ENCODE data around the gene ERI2. TPM values are rescaled to one million over a fixed set of nuclear protein-coding genes. Genes with fewer than 3 reads are reported as not detected.

The ERI2 gene
- total and polyA plus RNA-seq, 2 of the 13 experiments (the other 11 are each of a cell fraction or from before 2014, with no cell fraction given): 17.4 to 41.3 TPM

GRCh38 chr16:20774703-20775362 lies 31.4 kb downstream of the ERI2 start (continued):
- no peak for TF ChIP-seq NR2F2 (IDR thresholded peaks at IDR 0.05; ENCODE audit: borderline replicate concordance, low read depth)
- TF ChIP-seq HNF1B (CRISPR knock-in tag; IDR thresholded peaks at IDR 0.05): peak; percentile 22; the same call in 1 of the 2 replicates
- TF ChIP-seq ZFP91 (CRISPR knock-in tag; IDR thresholded peaks at IDR 0.05; ENCODE audit: borderline replicate concordance): peak; percentile 63
- no peak for TF ChIP-seq ARNT2 (CRISPR knock-in tag; IDR thresholded peaks at IDR 0.05; ENCODE audit: low read depth)
- TF ChIP-seq ATF7-NPFF (CRISPR knock-in tag; IDR thresholded peaks at IDR 0.05; ENCODE audit: low read depth): peak; percentile 20; the same call in 1 of the 2 replicates
- no peak for TF ChIP-seq HHEX (CRISPR knock-in tag; IDR thresholded peaks at IDR 0.05)
- TF ChIP-seq ZNF574 (CRISPR knock-in tag; IDR thresholded peaks at IDR 0.05): 0 out of 2 replicates have a peak, but pooled peaks have one; percentile 35
- TF ChIP-seq SRF (IDR thresholded peaks at IDR 0.05; ENCODE audit: low read depth, low read length): peak; percentile 11; the same call in 1 of the 2 replicates
- TF ChIP-seq ZNF83 (CRISPR knock-in tag; IDR thresholded peaks at IDR 0.05; ENCODE audit: borderline replicate concordance): peak; percentile 50; the same call in 1 of the 2 replicates
- TF ChIP-seq UBTF (CRISPR knock-in tag; IDR thresholded peaks at IDR 0.05): peak; percentile 44; the same call in 1 of the 2 replicates
- TF ChIP-seq ZNF503 (CRISPR knock-in tag; IDR thresholded peaks at IDR 0.05): no peak
- no peak for TF ChIP-seq ZNF678 (CRISPR knock-in tag; IDR thresholded peaks at IDR 0.05)
- no peak for TF ChIP-seq NFATC3 (CRISPR knock-in tag; IDR thresholded peaks at IDR 0.05)
- TF ChIP-seq ZNF776 (CRISPR knock-in tag; IDR thresholded peaks at IDR 0.05): no peak
- peak; percentile 76; the same call in 1 of the 2 replicates for TF ChIP-seq ZNF567 (CRISPR knock-in tag; IDR thresholded peaks at IDR 0.05; ENCODE audit: borderline replicate concordance)
- TF ChIP-seq IRX3 (CRISPR knock-in tag; IDR thresholded peaks at IDR 0.05; ENCODE audit: borderline replicate concordance, low read depth): no peak
- peak; percentile 48; the same call in 1 of the 2 replicates for TF ChIP-seq ZNF337 (CRISPR knock-in tag; IDR thresholded peaks at IDR 0.05; ENCODE audit: borderline replicate concordance, low read depth)
- TF ChIP-seq GZF1 (CRISPR knock-in tag; IDR thresholded peaks at IDR 0.05): no peak

All from HepG2 (cell line).